GM19328 (cell line): ENCODE results near the gene AQP2.

ENCODE experiments used
- ATAC-seq: cut with Tn5 transposase; IDR thresholded peaks from one replicate; pipeline ENCODE4 v1.9.1; 2021; ENCODE audit warnings: mild to moderate bottlenecking, moderate library complexity; ENCODE audit not compliant: unreplicated experiment

The AQP2 gene

DNA sequence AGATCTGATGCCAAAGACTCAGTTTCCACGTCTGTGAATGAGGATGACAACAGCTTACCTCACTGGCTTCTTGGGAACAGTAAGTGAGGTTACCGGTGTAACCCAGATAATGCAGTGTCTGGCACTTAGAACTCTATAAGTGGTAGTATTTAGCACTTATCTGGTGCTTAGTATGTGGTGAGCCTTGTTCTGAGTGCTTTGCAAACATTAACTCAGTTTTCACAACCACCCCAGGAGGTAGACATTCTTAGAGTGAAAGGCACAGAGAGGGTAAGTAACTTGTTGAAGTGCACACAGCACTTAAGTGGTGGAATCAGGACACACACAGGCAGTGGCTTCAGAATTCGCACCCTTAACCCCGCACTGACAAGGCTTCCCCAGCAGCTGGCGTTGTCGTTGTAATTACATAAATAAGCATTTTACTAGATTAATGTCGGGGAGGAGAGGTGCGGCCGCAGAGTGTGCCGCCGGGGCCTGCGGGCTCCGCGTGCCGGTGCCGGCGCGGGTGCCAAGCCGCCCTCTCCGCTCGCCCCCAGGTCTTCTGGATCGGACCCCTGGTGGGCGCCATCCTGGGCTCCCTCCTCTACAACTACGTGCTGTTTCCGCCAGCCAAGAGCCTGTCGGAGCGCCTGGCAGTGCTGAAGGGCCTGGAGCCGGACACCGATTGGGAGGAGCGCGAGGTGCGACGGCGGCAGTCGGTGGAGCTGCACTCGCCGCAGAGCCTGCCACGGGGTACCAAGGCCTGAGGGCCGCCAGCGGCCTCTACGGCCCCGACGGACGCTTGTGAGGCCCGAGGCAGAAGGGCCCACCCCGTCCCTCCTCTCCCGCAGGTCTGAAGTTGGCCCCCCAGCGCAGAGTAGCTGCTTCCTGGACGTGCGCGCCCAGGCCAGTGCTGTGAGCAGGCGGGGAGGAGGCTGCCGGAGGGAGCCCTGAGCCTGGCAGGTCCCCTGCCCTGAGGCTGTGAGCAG lies 4.6 kb downstream of the AQP2 start:
- no peak for ATAC-seq

DNA sequence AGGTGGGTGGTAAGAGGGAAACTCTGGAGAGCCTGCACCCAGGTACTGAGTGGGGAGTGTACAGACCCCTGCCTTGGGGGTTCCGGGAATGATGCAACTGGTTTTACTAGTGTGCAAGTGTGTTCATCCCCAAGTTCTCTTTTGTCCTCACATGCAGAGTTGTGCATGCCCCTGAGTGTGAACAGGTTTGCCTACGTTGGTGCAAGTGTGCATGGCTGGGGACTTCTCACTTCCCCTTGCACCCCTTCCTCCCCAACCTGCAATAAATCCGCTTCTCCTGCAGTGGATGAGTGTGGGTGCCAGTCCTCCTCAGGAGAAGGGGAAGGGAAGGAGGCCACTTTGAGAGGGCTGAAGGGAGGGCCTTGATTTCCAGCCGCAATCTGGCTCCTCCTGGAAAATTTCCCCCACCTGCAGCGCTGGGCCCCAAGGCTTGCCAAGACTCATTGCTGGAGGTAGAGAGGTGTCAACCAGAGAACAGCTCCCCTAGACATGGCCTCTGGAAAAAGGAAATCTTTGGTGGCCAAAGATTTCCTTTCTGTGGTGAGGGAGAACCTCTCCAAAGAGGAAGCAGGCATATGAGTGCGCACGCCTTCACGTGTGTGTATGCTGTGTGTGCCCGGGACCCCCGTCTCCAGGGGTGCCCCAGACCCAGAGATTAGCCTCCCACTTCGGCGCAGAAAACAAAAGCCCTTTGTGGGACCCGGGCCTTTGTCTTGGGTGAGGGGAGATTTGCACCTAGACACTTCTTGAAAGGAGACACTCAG lies 5.5 kb downstream of the AQP2 start:
- no peak for ATAC-seq

DNA sequence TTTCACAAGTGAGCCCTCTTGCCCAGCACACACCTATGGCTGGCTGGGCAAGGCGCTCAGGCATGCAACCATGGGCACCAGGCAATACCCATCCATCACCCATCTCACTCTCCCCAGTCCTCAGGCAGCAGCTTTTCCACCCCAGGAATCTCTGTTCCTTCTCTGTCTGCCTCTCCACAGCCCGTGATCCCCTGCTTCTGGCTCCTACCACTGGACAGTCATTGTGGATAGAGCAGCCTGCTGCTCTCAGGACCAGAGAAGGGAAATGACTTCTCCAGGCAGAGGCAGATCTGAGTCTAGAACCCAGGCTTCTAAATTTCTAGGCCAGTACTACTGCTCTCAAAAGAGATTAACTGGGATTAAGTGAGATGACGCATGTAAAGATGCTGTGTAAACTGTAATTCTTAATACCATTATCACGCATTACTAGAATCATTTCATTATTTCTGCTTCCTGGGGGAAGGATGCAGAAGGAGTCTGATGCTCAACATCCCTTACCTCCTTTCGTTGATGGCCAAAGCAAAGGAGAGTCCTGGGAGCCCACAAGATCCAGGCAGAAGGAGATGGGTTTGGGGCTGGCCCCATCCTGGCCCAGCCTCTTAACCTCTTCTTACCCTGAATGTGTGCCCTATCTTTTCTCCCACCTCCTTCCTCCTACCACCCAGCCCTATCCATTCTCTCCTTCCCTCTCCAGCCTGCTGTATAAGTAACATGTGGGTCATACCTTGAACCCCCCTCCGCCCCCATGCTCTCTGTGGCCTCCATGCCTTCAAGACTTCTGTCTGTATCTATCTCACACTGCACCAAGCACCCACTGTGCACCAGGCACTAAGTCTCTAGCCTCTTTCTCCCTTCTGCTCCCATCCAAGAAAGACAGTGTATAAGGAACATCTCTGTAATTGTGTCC lies 6.4 kb downstream of the AQP2 start:
- no peak for ATAC-seq

DNA sequence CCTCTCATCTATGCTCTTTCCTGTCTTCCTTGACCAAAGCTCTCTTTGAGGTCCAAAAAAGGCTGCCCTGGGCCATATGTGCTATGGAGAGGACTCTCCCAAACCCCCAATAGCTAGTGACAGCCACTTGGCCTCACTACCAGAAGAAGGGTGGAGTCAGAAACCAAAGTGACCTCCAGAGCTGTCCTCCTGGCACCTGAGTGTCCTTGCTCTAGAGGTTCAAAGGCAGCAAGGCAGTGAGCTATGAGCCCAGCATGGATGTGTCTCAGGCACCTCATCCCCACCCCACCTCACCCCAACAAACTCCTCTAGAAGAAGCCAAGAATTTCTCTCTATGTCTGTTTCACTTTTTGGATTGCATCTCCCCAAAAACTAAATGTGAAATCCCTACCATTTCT lies 7.0 kb downstream of the AQP2 start:
- ATAC-seq = no peak

DNA sequence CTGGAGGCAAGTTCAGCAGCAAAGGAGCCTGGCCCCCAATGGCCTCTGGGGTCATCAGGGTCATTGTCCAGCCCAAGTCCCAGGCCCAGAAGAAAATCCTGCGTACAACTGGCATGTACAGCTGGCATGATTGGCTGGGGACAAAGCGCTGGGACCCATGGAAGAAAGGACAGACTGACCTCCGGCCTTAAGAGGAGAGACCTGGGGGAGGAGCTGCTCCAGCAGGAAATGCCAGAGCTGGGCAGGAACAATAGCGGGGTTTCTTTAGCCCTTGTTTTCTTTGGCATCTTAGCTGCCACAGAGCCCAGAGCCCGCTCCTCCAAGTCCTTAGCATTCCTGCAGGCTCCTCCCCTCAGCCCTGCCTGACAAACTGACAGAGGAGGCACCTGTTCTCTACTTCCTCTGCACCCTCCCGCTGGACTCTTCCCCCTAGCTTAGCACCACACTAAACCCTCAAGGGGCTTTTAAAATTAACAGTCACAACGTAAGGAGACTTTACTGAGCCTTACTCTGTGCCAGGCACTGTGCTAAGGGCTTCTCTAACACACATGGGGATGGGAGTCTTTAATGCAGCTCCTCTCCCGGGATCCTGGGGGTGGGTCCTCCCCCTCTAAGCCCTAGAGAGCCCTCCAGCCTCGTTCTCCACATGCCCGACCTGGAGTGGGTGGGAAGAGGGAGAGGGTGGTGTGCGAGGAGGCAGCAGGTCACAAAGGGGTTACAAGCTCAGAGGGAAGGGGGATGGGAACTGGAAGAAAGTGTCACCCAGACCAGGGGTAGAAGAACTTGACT lies 9.3 kb downstream of the AQP2 start:
- no peak for ATAC-seq

DNA sequence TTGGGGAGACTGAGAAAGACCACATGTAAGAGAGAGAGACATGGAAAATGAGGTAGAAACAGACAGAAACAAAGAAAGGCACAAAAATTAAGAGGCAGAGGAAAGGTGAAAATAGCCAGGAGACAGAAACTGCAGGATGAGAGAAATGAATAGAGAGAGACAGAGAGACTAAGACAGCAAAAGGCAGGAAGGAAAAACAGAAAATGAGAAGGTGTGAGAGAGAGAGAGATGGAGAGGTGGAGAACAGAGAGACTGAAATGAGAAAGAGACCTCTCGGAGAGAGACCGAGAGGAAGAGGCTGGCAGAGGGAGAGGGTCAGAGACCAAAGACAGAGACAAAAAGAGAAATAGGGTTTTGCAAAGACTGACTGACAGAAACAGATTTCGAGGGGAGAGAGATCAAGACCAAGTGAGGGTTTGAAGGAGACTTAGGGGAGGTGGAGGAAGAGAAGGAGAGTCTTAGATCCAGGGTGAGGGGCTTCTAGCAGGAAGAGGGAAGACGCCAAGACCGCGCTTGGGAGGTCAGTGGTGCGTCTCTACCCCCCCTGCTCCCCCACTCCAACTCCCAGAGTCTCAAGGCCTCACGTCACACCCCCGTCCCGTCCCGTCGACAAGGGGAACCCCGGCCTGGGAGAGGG lies 10.1 kb downstream of the AQP2 start:
- ATAC-seq = no peak

DNA sequence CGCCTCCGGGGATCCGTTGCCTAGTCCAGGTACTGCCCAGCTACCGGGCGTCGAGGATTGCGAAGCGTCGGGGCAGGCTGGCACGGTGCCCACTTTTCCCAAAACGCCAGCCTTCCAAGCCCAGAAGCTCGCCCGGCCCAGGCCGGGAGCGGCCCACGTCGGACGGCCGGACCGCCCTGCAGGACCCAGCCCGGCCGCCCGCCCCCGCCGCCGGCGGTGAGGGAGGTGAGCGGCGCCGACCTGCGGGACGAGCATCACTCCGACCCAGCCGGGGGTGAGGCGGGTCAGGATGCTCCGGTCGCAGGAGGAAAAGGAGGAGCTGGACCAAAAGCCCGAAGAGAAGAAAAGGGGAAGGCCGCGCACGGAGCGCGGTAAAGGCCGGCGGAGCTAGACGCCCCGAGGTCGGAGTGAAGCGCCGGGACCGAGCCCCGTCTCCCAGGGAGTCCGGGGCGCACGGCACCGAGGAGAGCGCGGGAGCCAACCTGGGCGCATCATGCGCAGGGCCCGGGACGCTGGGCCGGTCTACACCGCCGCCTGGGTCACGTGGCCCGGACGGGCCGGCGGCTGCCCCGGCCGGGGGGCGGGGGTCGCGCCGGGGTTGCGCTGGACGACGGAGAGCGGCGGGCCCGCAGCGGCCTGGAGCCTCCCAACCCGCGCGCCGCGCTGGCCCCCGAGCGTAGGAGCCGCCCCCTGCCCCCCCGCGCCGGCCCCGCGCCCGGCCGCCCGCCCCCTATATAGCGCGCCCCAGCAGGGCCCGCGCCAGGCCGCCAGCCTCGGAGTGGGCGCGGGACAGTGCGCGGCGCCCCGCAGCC lies 10.8 kb downstream of the AQP2 start, which contains the start of gene AQP5:
Gene AQP5, plus strand, starts transcription at position 762 of the 812 bp plus-strand sequence. CDS start 146 bp downstream, outside the sequence.
- ATAC-seq = no peak

DNA sequence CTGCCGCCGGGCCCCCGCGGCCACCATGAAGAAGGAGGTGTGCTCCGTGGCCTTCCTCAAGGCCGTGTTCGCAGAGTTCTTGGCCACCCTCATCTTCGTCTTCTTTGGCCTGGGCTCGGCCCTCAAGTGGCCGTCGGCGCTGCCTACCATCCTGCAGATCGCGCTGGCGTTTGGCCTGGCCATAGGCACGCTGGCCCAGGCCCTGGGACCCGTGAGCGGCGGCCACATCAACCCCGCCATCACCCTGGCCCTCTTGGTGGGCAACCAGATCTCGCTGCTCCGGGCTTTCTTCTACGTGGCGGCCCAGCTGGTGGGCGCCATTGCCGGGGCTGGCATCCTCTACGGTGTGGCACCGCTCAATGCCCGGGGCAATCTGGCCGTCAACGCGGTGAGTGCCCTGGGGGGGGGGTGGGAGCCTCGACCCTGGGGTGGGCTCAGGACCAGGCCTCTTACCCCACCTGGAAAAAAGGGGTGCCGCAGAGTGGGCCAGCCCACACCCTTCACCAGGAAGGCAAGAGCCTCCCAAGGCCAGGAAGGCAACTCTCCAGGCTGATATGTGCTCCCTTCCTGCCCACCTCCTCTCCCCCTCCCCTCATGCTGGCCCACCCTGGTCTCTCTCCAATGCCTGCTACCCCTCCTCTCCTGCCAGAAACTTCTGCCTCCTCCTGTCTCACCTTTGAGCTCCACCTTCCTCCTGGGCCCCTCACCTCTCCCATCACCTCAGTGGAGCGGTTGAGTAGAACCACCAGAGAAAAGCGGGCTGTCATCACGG lies 11.6 kb downstream of the AQP2 start:
- no peak for ATAC-seq

DNA sequence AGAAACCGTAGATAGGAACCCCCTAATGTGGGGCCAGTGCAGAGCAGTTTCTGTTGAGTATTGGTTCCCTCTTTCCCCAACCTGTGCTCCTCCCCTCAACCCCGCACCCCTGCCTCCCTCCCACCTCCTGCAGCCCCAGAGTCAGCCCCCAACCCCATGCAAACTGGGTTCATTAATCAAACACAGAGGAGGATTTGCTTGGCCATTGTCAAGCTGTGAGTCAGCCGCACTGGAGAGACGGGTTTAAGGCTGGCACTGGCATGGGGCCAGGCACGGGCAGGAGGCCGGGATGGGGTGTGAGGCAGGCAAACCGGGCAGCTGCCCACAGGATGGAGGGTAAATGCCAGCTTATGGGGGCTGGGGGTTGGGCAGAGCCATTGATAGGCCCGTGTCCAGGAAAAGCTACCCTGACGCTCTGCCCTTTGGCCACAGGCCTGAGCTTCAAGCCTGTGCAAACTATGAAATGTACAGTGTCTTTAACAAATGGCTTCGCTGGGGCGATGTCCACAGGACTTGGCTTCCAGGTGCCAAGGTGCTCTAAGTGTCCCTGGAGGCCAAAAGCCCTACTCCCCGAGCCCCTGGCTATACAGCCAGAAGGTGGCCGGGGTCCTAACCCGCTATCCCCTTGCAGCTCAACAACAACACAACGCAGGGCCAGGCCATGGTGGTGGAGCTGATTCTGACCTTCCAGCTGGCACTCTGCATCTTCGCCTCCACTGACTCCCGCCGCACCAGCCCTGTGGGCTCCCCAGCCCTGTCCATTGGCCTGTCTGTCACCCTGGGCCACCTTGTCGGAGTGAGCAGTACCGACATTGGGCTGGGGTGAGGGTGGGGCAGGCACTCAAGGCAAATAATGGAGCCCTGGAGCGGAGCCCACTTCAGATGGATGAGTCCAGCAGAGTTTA lies 12.6 kb downstream of the AQP2 start:
- no peak for ATAC-seq

DNA sequence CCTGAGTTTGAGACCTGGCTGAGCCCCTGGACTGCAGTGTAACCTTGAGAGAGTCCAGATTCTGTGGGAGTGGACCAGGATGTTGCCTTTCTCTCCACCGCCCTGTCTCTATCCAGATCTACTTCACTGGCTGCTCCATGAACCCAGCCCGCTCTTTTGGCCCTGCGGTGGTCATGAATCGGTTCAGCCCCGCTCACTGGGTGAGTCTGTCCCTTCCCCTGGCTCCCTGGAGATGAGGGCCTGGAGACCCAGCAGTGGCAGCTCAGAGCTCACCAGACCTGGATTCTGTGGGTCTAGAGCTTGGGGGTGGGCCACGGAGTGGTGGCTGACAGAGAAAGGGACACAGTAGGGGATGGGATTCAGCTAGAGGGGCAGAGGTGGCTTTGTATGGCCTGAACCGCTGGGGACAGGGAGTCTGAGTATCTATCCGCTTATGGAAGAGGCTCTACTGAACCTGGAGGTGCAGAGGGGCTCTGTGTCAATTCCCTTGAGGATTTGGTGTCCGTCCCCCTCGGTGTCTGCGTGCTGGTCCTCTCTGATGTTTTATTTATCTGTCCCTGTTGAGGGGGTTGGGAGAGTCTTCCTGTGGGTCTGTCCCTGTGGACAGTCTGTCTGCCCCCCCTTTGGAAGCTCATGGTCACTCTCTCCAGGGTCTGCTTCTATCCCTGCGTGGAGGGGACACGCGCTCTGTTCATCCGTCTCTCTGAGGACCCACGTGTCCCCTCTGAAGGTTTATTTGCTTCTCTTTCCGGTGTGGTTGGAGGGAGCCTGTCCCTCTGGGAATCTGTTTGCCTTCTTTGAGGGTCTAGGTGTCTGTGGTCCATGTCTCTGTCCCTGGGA lies 13.7 kb downstream of the AQP2 start:
- ATAC-seq = no peak

DNA sequence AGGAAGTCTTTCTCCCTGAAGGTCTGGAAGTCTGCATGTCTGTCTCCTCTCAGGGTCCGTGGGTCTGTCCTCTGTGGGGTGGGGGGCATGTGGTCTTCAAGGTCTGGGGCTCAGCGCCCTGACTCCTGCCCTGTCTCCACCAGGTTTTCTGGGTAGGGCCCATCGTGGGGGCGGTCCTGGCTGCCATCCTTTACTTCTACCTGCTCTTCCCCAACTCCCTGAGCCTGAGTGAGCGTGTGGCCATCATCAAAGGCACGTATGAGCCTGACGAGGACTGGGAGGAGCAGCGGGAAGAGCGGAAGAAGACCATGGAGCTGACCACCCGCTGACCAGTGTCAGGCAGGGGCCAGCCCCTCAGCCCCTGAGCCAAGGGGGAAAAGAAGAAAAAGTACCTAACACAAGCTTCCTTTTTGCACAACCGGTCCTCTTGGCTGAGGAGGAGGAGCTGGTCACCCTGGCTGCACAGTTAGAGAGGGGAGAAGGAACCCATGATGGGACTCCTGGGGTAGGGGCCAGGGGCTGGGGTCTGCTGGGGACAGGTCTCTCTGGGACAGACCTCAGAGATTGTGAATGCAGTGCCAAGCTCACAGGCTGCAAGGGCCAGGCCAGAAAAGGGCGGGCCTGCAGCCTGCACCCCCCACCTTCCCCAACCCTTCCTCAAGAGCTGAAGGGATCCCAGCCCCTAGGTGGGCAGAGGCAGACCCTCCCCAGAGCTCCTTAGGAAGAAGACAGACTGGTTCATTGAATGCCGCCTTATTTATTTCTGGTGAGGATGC lies 14.5 kb downstream of the AQP2 start:
- no peak for ATAC-seq

DNA sequence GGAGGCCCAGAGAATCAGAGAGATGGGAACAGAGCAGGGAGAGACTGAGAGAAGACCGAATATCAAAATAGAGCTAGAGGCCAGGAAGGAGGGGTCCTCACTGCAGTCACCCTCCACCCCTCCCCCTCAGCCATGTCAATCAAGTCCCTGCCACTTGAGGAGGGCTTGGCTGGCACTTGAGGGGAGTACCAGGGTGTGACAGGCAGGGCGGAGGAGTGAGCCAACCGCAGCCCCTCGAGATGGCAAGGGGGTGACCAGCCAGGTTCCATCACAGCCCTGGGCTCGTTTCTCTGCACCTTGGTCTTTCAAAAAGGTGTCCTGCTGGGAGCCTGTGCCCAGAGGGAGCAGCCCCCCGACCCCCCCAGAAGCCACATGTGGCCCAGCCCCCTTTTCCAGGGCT lies 15.3 kb downstream of the AQP2 start:
- no peak for ATAC-seq

DNA sequence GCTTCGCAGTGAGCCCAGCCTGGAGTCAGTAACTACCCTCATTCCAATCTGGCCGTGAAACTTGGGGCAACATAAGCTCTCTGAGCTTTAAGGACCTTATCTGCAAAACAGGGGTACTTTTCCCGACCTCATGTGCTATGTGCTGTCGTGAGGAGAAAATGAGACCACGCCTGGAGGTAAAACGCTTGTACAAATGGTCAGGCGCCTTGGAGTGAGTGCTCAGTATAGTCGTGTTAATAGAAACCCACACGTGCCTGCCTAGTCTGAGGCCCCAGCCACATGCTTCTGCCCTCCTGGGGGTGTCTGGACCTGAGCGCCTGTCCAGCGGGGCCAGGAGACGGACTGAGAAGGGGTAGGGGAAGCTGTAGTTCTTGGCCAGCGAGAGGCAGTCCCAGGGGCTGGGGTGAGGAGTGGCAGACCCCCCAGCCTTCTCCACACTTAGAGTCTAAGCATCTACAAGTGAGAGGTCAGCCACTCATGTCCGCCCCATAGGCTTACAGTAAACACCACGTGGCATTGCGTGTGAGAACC lies 16.0 kb downstream of the AQP2 start:
- ATAC-seq = no peak

DNA sequence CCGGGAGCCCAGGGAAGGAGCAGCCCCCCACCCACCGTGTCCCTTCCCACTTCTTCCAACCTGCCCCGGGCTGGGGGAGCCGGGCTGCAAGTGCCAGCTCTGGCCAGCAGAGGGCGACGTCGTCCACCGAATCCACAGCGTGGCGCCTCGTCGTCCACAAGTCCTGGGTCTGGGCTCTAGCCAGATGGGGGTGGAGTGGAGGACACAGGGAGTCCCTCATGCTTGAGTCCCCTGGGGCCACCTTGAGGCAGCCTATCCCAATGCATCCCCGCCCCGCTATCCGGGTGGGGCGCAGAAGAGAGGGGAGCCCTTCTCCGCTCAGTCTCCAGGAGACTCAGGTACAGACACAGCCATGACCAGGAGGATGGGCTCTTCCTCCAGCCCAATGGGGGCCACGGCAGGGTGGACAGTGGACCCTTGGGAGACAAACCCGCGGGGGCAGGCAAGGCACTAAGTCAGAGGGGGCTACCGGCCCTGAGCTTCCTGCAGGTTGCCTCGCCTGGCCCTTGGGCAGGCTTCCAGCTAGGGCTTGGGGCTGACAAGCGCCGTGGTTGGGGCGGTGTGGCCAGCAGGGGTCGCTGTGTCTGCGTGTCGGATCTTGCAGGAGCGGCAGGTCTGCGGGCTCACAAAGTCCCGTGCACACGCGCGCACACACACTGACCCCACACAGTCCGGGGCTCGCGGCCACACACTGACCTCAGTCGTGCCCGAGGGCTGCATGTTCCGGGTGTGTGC lies 16.7 kb downstream of the AQP2 start:
- ATAC-seq = no peak
